GM19455 (cell line): Measurements from ENCODE around the gene CLIP3.

Experiments used
- ATAC-seq: cut with Tn5 transposase; IDR thresholded peaks from one replicate; pipeline ENCODE4 v1.9.1; 2021; ENCODE audit not compliant: unreplicated experiment

The CLIP3 gene

GRCh38 chr19:36009633-36010379, 22.9 kb downstream of the CLIP3 start:
- ATAC-seq = no peak

DNA sequence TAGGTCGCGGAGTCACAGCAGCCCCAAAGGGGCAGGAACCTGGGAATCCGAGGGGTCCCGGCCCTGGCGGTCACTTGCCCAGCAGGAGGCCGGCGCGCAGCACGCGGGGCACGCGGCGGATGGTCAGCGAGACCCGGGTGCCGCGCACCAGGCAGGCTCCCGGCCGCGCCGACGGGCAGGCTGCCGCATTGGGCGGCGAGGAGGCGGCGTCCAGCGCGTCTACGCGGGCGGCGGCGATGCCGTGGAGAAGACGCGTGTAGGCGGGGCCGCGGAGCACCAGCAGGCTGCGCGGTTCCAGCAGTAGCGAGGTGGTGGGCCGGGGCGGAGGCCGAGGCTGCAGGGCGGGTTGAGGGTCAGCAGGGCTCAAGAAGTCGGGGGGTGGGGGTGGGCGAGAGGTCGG, 23.5 kb downstream of the CLIP3 start:
- no peak for ATAC-seq

- ATAC-seq = no peak
Observed at GRCh38 chr19:36008336-36008978, 24.2 kb downstream of the CLIP3 start, which contains the start of gene SYNE4. Gene SYNE4 (minus strand): TSS chr19:36008813. CDS start chr19:36008681, 132 bp downstream.

DNA sequence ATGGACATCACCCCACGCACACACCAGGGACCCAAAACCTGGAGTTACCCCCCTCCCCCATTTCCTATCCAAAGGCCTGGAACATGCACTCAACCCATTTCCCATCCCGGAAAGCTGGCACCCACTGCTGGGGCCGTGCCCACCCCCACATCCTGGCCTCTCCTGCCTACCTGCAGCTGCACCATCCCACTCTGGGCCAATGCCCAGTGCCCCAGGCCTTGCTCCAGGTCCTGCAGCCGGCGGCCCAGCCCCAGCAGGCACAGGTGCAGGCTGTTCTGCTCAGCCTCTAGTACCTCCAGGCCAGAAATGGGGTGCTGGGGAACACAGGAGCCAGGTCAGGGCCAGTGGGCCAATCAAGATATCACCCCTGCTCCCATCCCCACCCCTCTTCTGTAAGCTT, 25.7 kb downstream of the CLIP3 start:
- ATAC-seq = no peak

- ATAC-seq = no peak
Observed at GRCh38 chr19:36003284-36003683, 29.4 kb downstream of the CLIP3 start.

- no peak for ATAC-seq
Observed at GRCh38 chr19:36001605-36002004, 31.1 kb downstream of the CLIP3 start.

DNA sequence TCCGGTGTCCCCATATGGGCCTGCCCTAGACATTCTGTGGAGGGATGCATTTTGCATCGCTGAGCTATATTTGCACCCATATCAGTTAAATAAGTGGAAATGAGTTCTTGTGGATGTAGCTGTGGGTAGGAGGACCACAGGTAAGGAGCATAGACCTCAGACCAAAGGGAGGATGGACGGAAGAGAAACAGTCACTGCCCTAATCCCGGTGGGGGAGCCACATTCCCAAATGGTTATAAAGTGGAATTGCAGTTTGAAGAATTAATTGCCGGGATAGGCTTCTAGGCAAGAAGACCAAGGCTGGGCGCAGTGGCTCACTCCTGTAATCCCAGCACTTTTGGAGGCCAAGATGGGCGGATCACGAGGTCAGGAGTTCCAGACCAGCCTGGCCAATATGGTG, 35.9 kb downstream of the CLIP3 start:
- ATAC-seq = no peak

GRCh38 chr19:35995048-35995993, 37.4 kb downstream of the CLIP3 start, which contains the start of gene SDHAF1:
Gene SDHAF1 (plus strand): TSS chr19:35995188. CDS start chr19:35995275, 87 bp downstream.
- peak; percentile 73 for ATAC-seq

DNA sequence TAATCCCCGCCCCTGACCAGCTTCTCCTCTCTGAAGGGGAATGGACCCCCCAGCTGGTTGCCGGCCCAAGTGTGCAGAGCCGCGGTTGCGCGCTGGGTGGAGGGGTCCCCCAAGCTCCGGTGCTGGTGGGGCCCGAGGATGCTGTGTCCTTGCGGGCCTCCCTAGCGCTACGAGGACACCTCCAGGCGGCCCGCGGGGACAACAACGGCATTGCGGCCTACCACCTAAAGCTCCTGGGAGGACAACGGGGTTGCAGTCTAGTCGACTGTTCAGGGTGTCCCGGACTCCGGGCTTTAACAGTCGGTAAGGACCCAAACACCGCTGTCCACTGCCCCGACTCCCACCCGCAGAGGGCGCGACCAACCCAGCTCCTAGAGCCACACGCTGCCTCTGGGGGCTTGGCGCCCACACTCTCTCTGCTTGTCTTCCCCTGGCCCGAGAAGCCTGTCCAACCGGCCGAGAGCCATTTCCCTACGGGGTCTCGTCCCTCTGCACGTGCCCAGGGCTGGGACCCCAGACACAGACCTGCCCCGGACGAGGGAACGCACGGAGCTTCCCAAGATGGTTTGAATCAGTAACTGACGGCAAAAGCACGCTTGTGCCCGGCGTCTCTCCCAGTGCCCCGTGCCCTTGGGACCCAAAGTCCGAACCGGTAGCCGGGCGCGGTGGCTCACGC, 38.6 kb downstream of the CLIP3 start:
- ATAC-seq = no peak

GRCh38 chr19:35992907-35993765, 39.5 kb downstream of the CLIP3 start:
- ATAC-seq = no peak

DNA sequence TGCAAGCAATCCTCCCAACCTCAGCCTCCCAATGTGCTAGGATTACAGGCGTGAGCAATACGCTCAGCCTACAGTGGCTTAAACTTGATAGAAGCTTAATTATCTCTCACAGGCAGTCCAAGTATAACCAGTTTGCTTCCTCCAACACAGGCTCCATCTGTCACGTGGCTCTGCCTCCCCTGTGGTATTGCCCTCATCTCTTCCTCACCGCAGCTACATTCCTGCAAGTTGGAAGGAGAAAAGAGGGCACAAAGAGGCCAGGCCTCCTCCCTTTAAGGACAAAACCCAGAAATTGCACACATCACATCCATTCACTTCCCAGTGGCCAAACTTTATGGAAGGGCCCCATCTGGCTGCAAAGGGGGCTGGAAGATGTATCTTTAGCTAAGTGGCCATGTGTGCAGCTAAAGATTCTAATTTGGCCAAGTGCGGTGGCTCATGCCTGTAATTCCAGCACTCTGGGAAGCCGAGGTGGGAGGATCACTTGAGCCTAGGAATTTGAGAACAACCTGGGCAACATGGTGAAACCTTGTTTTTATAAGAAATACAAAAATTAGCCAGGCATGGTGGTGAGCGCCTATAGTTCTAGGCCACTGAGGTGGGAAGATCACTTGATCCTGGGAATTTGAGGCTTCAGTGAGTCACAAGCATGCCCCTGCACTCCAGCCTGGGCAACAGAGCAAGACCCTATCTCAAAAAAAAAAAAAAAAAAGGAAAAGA, 40.8 kb downstream of the CLIP3 start:
- no peak for ATAC-seq

- no peak for ATAC-seq
Observed at GRCh38 chr19:35990771-35991730, 41.6 kb downstream of the CLIP3 start.

- no peak for ATAC-seq
Observed at GRCh38 chr19:35990156-35990555, 42.5 kb downstream of the CLIP3 start.

GRCh38 chr19:35988824-35989223, 43.8 kb downstream of the CLIP3 start:
- ATAC-seq = no peak

DNA sequence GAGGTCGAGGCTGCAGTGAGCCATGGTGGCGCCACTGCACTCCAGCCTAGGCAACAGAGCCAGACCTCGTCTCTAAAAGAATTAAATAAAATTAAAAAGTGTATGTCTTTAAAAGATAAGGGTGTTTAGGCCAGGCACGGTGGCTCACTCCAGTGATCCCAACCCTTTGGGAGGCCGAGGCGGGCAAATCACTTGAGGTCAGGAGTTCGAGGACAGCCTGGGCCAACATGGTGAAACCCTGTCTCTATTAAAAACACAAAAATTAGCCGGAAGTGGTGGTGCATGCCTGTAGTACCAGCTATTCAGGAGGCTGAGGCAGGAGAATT, 45.1 kb downstream of the CLIP3 start:
- ATAC-seq = no peak

DNA sequence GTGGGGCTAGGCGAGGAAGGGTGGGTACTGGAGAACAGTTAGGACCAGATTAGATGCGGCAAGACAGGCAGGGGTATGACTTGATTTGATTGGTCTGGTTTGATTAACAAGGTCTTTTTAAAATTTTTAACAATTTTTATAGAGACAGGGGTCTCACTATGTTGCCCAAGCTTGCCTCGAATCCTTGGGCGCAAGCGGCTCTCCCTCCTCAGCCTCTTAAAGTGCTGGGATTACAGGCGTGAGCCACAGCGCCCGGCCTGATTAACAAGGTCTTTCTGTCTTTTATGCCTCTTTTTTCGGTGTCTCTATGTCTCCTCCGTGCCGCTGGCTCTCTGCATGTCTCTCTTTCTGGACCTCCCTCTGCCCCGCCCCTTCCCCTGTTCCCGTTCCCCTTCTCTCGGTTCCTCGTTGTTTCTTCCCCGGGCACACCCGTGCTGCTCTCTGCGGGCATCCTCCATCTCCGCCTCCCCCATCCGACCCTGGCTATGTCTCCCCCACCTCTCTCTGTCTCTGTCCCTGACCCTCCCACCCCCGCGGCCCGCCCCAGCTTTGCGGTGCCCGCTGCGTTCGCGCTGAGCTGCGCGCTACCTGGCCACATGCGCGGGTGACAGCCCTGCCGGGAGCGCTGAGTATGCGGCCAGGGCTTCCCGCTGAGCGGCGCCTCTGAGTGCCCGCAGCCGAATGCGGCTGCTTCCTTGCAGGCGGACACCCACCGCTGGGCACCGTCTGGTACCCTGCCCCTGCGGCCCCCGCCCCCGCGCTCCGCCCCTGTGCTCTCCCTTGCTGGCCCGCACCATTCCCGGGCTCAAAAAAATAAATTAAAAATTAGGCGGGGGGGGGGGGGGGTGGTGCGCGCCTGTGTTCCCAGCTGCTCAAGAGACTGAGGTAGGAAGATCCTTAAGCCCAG, 45.8 kb downstream of the CLIP3 start:
- ATAC-seq = no peak

- ATAC-seq = no peak
Observed at GRCh38 chr19:35986111-35986510, 46.6 kb downstream of the CLIP3 start.
